ENCODE data around the gene PIBF1. TPM values are rescaled to one million over a fixed set of nuclear protein-coding genes. Genes with fewer than 3 reads are reported as not detected.
"Not testable (repeated sequence)": the region's sequence is repeated elsewhere in the genome, so short reads cannot be mapped to it uniquely, and the experiment has no call there.

The PIBF1 gene
- total and polyA plus RNA-seq, 7 donors = 5.4 to 12.8 (median 7.5) TPM

DNA sequence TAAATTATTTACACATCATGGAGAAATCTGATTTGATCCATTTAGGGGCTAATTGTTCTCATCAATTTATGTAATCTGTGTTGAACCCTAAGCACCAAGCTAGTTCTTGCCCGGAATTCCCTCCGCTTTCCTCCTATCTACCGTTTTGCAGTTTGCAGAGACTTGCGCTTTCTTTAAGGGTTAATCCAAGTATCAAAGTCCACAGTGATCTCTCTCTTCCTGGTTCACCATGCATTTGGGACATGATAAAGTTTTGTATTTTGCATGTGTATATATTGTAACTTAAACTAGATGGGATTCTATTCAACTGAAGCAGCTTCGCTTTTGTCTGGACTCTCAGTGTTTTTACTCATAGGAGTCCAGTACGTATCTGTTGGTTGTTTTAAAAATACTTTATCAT lies 263.1 kb downstream of the PIBF1 start:
- Histone ChIP-seq H3K4me3 (no peak overlapping the region), H3K4me1 (no peaks in the 10 kb centered on the region), H3K36me3 (ENCODE audit: insufficient read depth in 1 of 2, low read depth in 1 of 2) (no peaks in the 10 kb centered on the region), H3K9me3 (no peaks in the 10 kb centered on the region), H3K27ac (no peak overlapping the region), H3K27me3 (ENCODE audit: insufficient read depth in 3 of 3, low read length in 2 of 3) (no peaks in the 10 kb centered on the region)
- intact Hi-C loops (cut with DNase I) = no loop called here
- ATAC-seq = no peak
- no peak for DNase-seq
- 90 to 96% (median 94%) methylated on average over 6 of the region's 6 CpGs for WGBS, 3 donors
- TF ChIP-seq, protein P1, sequence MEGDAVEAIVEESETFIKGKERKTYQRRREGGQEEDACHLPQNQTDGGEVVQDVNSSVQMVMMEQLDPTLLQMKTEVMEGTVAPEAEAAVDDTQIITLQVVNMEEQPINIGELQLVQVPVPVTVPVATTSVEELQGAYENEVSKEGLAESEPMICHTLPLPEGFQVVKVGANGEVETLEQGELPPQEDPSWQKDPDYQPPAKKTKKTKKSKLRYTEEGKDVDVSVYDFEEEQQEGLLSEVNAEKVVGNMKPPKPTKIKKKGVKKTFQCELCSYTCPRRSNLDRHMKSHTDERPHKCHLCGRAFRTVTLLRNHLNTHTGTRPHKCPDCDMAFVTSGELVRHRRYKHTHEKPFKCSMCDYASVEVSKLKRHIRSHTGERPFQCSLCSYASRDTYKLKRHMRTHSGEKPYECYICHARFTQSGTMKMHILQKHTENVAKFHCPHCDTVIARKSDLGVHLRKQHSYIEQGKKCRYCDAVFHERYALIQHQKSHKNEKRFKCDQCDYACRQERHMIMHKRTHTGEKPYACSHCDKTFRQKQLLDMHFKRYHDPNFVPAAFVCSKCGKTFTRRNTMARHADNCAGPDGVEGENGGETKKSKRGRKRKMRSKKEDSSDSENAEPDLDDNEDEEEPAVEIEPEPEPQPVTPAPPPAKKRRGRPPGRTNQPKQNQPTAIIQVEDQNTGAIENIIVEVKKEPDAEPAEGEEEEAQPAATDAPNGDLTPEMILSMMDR (IDR thresholded peaks at IDR 0.05) = no peak

DNA sequence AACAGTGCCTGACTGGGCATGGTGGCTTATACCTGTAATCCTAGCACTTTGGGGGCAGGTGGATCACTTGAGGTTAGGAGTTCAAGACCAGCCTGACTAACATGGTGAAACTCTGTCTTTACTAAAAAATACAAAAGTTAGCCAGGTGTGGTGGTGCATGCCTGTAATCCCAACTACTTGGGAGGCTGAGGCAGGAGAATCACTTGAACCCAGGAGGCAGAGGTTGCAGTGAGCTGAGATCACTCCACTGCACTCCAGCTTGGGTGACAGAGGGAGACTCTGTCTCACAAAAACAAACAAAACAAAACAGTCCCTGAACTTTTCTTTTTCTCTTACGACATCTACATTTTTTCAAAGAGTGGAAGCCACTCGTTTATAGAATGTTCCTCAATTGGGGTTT lies 266.7 kb downstream of the PIBF1 start:
- WGBS, 3 donors = 86 to 92% (median 89%) methylated on average over 2 of the region's 2 CpGs
- H3K27me3 ChIP-seq (ENCODE audit: insufficient read depth in 3 of 3, low read length in 2 of 3); H3K9me3 ChIP-seq; ATAC-seq; DNase-seq; H3K36me3 ChIP-seq (ENCODE audit: insufficient read depth in 1 of 2, low read depth in 1 of 2); H3K4me3 ChIP-seq; H3K27ac ChIP-seq; intact Hi-C loops (cut with DNase I); H3K4me1 ChIP-seq: not testable (repeated sequence)

DNA sequence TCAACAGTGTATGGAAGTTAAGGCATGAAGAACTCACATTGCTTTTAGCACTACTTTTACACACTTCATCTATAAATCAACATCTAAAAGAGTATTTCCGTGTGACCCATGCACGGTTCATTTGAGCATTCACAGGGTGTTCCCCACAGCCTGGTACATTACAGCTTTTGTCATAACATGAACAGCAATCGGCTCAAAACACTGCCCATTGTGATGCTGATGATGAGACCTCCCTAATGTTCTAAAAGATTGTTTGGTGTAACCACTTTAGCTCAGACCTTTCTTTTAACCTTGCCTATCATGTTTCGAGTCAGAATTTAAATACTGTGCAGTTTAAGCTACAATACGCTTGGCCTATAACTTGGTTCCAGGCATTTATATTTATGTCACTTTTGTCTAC lies 272.8 kb downstream of the PIBF1 start:
- no peaks in the 10 kb centered on the region for H3K27me3 ChIP-seq (ENCODE audit: insufficient read depth in 3 of 3, low read length in 2 of 3)
- intact Hi-C loops (cut with DNase I) = loop anchor here (5.0 to 10.0 kb wide), 2 partner anchors 140 to 653 kb away; no protein-coding TSS in a partner anchor
- TF ChIP-seq, protein P1 (IDR thresholded peaks at IDR 0.05) = no peak
- 64 to 72% (median 69%) methylated on average over 5 of the region's 5 CpGs for WGBS, 3 donors
- H3K4me1 ChIP-seq = peaks cover 7% of the 10 kb centered on the region
- DNase-seq (no peak), ATAC-seq (no peak)
- H3K36me3 ChIP-seq (ENCODE audit: insufficient read depth in 1 of 2, low read depth in 1 of 2) = no peaks in the 10 kb centered on the region
- no peak overlapping the region for H3K27ac ChIP-seq
- no peaks in the 10 kb centered on the region for H3K9me3 ChIP-seq
- no peak overlapping the region for H3K4me3 ChIP-seq

DNA sequence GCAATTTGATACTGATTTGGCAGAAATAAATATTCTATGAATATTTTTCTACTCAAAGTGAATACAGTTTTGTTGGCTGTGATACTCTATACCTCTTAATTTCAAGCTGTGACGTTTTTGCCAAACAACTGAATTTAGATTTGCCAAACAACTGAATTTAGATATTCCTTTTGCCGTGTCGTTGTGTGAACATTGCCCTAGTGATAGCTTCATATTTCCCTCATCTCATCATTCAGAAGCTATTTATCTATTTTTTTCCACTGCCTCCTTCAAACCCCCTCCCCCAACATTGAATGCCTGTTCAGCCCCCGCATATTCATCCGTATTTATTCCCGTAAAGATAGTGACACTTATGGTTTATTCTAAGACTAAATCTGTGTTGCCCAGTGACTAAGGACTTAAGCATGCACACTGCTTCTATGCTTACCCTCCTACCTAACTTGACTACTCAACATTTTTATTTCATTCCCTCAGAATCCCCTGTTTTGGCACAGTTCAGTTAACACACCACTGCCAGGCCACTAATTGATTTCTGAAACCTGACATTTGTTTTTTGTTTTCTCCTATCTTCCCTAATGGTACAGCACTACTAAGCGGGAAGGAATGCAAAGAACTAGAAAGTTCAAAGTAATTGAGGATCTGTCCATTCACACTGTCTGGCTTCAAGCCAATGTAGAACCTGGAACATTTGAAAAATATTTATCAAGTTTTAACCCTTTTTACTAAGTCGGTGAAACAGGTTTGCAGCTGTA lies 274.1 kb downstream of the PIBF1 start:
- H3K27ac ChIP-seq = no peak overlapping the region
- no peaks in the 10 kb centered on the region for H3K27me3 ChIP-seq (ENCODE audit: insufficient read depth in 3 of 3, low read length in 2 of 3)
- ATAC-seq (no peak), DNase-seq (no peak)
- peaks cover 9% of the 10 kb centered on the region for H3K4me1 ChIP-seq
- intact Hi-C loops (cut with DNase I) = loop anchor here (5.0 to 10.0 kb wide), 2 partner anchors 141 to 651 kb away; no protein-coding TSS in a partner anchor
- no peak overlapping the region for H3K4me3 ChIP-seq
- WGBS, 3 donors = 70 to 83% (median 79%) methylated on average over 8 of the region's 8 CpGs
- H3K9me3 ChIP-seq = no peaks in the 10 kb centered on the region
- TF ChIP-seq, protein P1 (IDR thresholded peaks at IDR 0.05) = no peak
- H3K36me3 ChIP-seq (ENCODE audit: insufficient read depth in 1 of 2, low read depth in 1 of 2) = no peaks in the 10 kb centered on the region

DNA sequence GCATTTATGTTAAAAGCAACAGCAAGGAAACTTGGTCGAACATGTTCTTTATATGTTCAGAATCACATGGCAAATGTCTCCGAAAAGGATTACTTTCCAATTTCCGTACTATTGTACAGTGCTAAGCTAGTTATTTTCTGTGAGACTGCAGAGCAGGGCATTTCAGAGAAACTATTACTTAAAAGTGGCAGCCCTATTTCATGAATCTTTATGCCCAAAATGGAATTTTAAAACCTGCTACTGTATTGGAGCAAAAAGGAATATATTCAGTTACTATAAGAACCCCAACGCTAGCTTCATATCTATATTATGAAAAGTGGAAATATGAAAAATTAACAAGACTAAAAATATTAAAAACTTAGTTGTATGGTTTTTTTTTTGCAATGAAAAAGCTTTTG lies 274.6 kb downstream of the PIBF1 start:
- no peaks in the 10 kb centered on the region for H3K27me3 ChIP-seq (ENCODE audit: insufficient read depth in 3 of 3, low read length in 2 of 3)
- ATAC-seq (no peak), DNase-seq (no peak)
- intact Hi-C loops (cut with DNase I) = loop anchor here (5.0 to 10.0 kb wide), 2 partner anchors 142 to 651 kb away; no protein-coding TSS in a partner anchor
- no peak overlapping the region for H3K27ac ChIP-seq
- no peaks in the 10 kb centered on the region for H3K36me3 ChIP-seq (ENCODE audit: insufficient read depth in 1 of 2, low read depth in 1 of 2)
- peaks cover 15% of the 10 kb centered on the region for H3K4me1 ChIP-seq
- TF ChIP-seq, protein P1 (IDR thresholded peaks at IDR 0.05) = no peak
- no peaks in the 10 kb centered on the region for H3K9me3 ChIP-seq
- no peak overlapping the region for H3K4me3 ChIP-seq
- 88 to 96% (median 92%) methylated on average over 4 of the region's 4 CpGs for WGBS, 3 donors
